Measurements from ENCODE around the gene MICAL2.

Gene MICAL2

DNA sequence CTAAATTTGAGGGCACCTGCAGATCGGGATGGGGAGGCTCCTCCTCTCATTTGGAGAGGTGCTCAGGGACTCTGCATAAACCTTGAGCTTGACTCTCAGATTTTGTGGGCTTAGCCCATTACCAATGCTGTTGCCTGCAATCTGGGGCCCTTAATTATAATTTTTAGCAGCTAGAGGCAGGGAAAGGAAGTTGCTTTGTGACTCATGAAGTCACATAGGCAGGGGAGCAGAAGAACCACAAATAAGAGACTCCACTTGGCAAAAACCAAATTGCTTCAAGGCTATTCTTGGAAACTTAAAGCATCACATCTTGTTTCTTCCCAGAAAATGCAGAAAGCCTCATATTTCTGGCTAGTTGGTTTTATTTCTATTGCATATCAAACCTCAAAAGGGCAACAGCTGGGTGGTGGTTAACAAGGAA is 46.9 kb downstream of the MICAL2 start:
- peak; percentile 77 for ATAC-seq
- no peak for DNase-seq (ENCODE audit: low spot score in 2 of 2)
- H3K4me1 Mint-ChIP-seq = peaks cover 70% of the 10 kb centered on the region

GRCh38 chr11:12158909-12159308 is 48.5 kb downstream of the MICAL2 start:
- ATAC-seq = no peak
- DNase-seq (ENCODE audit: low spot score in 2 of 2) = no peak
- no peaks in the 10 kb centered on the region for H3K9me3 Mint-ChIP-seq
- H3K27ac Mint-ChIP-seq = peak overlapping the region; percentile 84
- peaks cover 73% of the 10 kb centered on the region for H3K4me1 Mint-ChIP-seq
- H3K36me3 Mint-ChIP-seq = peaks cover 17% of the 10 kb centered on the region
- no peak overlapping the region for H3K4me3 Mint-ChIP-seq

More for the DNA sequence above, 46.9 kb downstream of the MICAL2 start:
- peak overlapping the region; percentile 84 for H3K27ac Mint-ChIP-seq
- peaks cover 14% of the 10 kb centered on the region for H3K36me3 Mint-ChIP-seq
- H3K9me3 Mint-ChIP-seq = no peaks in the 10 kb centered on the region
- H3K4me3 Mint-ChIP-seq = peak overlapping the region; percentile 37

- peak; percentile 50 for ATAC-seq
- Mint-ChIP-seq H3K9me3 (no peaks in the 10 kb centered on the region), H3K4me1 (peaks cover 75% of the 10 kb centered on the region), H3K36me3 (peaks cover 15% of the 10 kb centered on the region), H3K4me3 (no peak overlapping the region), H3K27ac (peak overlapping the region; percentile 86)
- no peak for DNase-seq (ENCODE audit: low spot score in 2 of 2)
These were observed 49.1 kb downstream of the MICAL2 start for GRCh38 chr11:12159351-12160099.

DNA sequence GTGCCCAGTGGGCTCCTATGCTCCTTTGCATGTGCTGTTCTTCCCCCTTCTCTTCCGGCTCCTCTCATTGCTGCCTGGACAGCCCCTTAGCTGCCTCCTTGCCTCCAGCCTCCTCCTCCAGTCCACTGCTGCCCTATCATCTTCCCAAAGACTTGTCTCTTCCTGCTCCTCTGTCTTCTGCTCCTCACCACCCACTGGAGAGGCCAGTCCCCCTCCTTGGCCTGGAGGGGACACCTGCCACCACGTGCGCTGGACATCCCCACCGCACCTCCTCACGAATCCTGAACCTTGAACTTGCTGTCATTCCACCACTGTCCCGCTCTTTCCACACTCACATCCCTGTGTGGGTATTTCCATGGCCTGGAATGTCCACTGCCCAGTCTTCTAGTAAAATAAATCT is 49.8 kb downstream of the MICAL2 start:
- DNase-seq (ENCODE audit: low spot score in 2 of 2) (no peak), ATAC-seq (no peak)
- peaks cover 12% of the 10 kb centered on the region for H3K36me3 Mint-ChIP-seq
- H3K9me3 Mint-ChIP-seq = no peaks in the 10 kb centered on the region
- peak overlapping the region; percentile 86 for H3K27ac Mint-ChIP-seq
- H3K4me1 Mint-ChIP-seq = peaks cover 76% of the 10 kb centered on the region
- H3K4me3 Mint-ChIP-seq = no peak overlapping the region

GRCh38 chr11:12160680-12161079 is 50.3 kb downstream of the MICAL2 start:
- ATAC-seq (no peak), DNase-seq (ENCODE audit: low spot score in 2 of 2) (no peak)
- Mint-ChIP-seq H3K27ac (peak overlapping the region; percentile 86), H3K4me1 (peaks cover 71% of the 10 kb centered on the region), H3K4me3 (no peak overlapping the region), H3K9me3 (no peaks in the 10 kb centered on the region), H3K36me3 (peaks cover 12% of the 10 kb centered on the region)

GRCh38 chr11:12161137-12161536 is 50.7 kb downstream of the MICAL2 start:
- peaks cover 70% of the 10 kb centered on the region for H3K4me1 Mint-ChIP-seq
- H3K27ac Mint-ChIP-seq = peak overlapping the region; percentile 86

DNA sequence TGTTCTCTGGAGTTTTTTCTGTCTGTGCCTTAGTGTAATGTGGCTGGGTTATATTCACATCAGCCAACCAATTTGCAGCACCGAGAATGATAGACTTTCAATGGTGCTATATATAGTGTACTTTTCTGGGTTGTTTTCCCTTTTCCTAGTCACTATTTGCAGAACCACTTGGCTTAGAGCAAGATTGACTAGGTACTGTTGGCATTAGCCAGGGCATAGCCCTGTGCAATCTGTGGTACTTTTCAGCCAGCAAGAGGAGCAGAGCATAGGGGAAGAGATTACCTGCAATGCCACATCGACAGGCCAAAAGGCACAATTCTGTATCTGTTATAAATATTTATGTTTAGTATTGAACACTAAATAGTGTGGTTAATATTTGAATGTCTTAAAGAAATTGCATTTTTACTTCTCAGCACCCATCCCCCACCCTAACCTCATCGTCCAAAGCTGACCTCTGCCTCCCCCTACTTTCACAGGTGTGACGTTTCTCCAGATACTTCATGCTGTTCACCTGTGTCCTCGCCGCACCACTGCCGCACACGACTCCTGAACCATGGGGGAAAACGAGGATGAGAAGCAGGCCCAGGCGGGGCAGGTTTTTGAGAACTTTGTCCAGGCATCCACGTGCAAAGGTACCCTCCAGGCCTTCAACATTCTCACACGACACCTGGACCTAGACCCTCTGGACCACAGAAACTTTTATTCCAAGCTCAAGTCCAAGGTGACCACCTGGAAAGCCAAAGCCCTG is 51.4 kb downstream of the MICAL2 start:
- H3K9me3 Mint-ChIP-seq = no peaks in the 10 kb centered on the region
- H3K36me3 Mint-ChIP-seq = peaks cover 12% of the 10 kb centered on the region
- H3K4me1 Mint-ChIP-seq = peaks cover 70% of the 10 kb centered on the region
- DNase-seq (ENCODE audit: low spot score in 2 of 2) (no peak), ATAC-seq (no peak)
- H3K4me3 Mint-ChIP-seq = no peak overlapping the region
- H3K27ac Mint-ChIP-seq = peak overlapping the region; percentile 86

More at GRCh38 chr11:12161137-12161536, 50.7 kb downstream of the MICAL2 start:
- no peaks in the 10 kb centered on the region for H3K9me3 Mint-ChIP-seq
- no peak for DNase-seq (ENCODE audit: low spot score in 2 of 2)
- H3K36me3 Mint-ChIP-seq = peaks cover 12% of the 10 kb centered on the region
- H3K4me3 Mint-ChIP-seq = no peak overlapping the region
- ATAC-seq = no peak

GRCh38 chr11:12162652-12163051 is 52.3 kb downstream of the MICAL2 start:
- no peak for ATAC-seq
- Mint-ChIP-seq H3K36me3 (peaks cover 12% of the 10 kb centered on the region), H3K9me3 (no peaks in the 10 kb centered on the region), H3K4me1 (peaks cover 68% of the 10 kb centered on the region), H3K4me3 (no peak overlapping the region), H3K27ac (peak overlapping the region; percentile 78)
- no peak for DNase-seq (ENCODE audit: low spot score in 2 of 2)

DNA sequence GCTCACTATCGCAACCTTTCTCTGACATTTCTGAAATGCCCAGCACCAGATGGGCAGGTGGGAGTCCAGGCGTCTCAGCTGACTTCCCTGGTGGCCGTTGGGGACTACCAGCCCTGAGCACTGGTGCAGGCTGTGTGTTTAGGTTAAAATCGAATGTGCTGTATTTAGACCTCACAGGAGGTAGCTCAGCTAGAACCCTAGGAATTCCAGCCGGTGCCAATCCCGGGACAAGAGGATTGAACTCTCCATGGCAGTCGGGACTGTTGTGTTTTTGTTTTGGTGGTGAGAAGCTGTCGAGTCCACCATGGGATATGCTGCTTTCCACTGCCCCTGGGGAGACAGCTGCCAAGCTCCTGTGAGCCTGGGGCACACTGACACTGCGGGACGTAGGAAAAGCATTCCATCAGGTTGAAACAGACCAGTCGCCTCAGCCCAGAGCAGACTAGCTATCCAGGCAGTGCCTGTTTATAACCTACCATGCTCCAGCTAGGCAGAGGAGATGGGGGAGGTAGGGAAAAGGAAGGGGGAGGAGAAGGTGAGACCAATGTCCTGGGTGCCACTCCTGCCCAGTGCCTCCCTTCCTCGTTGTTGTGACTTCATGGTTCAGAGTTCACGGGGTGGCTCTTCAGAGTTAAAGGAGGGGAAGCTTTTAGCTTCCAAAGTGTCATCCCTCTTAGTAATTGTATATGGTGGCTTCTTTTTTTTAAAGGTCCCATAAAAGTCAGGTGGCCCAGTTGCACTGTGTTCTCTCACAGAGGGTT is 53.0 kb downstream of the MICAL2 start:
- H3K27ac Mint-ChIP-seq = peak overlapping the region; percentile 78
- H3K4me1 Mint-ChIP-seq = peaks cover 68% of the 10 kb centered on the region
- no peaks in the 10 kb centered on the region for H3K9me3 Mint-ChIP-seq
- DNase-seq (ENCODE audit: low spot score in 2 of 2) = no peak
- no peak overlapping the region for H3K4me3 Mint-ChIP-seq
- H3K36me3 Mint-ChIP-seq = peaks cover 12% of the 10 kb centered on the region
- no peak for ATAC-seq

- Mint-ChIP-seq H3K4me1 (peaks cover 61% of the 10 kb centered on the region), H3K36me3 (peaks cover 14% of the 10 kb centered on the region), H3K27ac (peak overlapping the region; percentile 78), H3K9me3 (no peaks in the 10 kb centered on the region), H3K4me3 (no peak overlapping the region)
- ATAC-seq = peak; percentile 71
- no peak for DNase-seq (ENCODE audit: low spot score in 2 of 2)
These were observed 53.9 kb downstream of the MICAL2 start for GRCh38 chr11:12164061-12165014.

DNA sequence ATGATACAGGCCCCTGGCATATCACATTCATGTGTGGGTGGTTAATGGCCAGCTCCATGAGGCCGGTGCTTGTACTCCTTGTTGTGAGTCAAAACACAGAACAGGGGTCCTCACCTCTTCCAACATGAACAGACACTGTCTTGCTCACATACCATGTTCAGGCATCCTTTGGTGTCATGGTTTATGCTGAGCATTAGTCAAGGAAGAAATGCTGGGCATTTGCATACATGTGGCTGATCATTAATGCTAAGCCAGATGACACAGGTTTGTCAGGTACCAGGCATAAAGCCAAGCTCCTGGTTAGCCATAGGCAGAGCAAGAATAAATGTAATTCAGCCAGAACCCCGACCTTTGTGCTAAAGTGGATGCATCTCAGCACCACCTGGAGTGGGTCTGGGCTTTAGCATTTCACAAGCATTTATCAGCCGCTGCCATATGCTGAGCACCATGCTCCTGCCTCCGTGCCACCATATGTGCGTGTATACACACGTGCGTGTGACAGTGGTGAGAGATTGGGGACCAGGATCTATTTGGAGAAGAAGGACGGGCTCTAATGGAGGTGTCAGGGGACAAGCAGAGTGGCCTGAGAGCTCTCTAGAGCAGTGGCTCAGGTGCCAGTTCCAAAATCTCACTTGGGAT is 55.0 kb downstream of the MICAL2 start:
- H3K9me3 Mint-ChIP-seq = no peaks in the 10 kb centered on the region
- peak overlapping the region; percentile 82 for H3K27ac Mint-ChIP-seq
- peaks cover 19% of the 10 kb centered on the region for H3K36me3 Mint-ChIP-seq
- ATAC-seq = no peak
- DNase-seq (ENCODE audit: low spot score in 2 of 2) = no peak
- H3K4me1 Mint-ChIP-seq = peaks cover 50% of the 10 kb centered on the region
- H3K4me3 Mint-ChIP-seq = no peak overlapping the region

DNA sequence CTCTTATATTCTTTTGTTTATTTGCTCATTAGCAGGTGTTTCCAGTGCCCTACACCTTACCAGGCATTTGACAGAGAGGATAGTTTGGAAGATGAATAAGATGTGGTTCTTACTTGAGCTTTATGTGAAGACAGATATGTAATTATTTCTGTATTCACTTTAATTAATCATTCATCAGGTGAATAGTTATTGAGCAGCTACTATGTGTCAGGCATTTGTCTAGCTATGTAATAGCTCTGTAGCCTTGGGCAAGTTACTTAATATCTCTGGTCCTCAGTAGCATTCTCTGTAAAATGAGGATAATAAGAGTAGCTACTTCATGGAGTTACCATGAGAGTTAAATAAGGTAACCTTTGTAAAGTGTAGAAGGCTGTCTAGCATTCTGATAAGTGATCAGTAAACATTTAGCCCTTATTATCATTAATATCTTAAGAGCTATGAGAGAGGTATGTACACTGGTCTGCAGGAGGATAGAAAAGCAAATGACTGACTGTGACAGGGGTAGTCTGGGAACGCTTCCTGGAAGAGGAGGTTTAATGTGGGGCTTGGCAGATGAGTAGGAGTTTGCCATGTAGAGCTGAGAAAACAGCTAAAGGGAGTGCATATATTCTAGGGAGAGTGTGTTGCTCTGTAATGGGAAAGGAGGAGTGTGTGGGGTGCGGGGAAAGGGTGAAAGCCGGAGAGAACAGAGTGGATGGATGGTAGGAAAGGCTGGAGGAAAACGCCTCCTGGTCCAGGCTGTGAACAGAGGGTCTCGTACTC is 56.1 kb downstream of the MICAL2 start:
- Mint-ChIP-seq H3K4me1 (peaks cover 46% of the 10 kb centered on the region), H3K36me3 (peaks cover 19% of the 10 kb centered on the region), H3K9me3 (no peaks in the 10 kb centered on the region), H3K4me3 (peak overlapping the region; percentile 13), H3K27ac (peak overlapping the region; percentile 82)
- ATAC-seq (no peak), DNase-seq (ENCODE audit: low spot score in 2 of 2) (no peak)
